Esophagus squamous epithelium (tissue), 5 donors: ENCODE data around the gene CRLF1. TPM values are rescaled to one million over a fixed set of nuclear protein-coding genes. Genes with fewer than 3 reads are reported as not detected.

Experiments used
- DNase-seq: peaks from one replicate; lab custom pipeline; 2025; lab: John Stamatoyannopoulos, UW
- H3K27ac ChIP-seq, 4 donors: fragments of 200-600 bp; sonication (generic); one replicate each; pipeline ENCODE4 v1.5.1; 2016 to 2019; ENCODE audit warnings: mild to moderate bottlenecking in 1 of 4
- H3K27me3 ChIP-seq, 4 donors: fragments of 200-600 bp; sonication (generic); 1 replicate in 3 of 4; 2 replicates in 1 of 4; pipeline versions ENCODE4 v1.5.1 to v1.6.0; 2017 to 2021; ENCODE audit warnings: antibody characterized with exemption in 1 of 4
- H3K36me3 ChIP-seq, 3 donors: fragments of 200-600 bp; sonication (generic); one replicate each; pipeline ENCODE4 v1.5.1; 2016 to 2019
- H3K4me1 ChIP-seq, 3 donors: fragments of 200-600 bp; sonication (generic); one replicate each; pipeline ENCODE4 v1.5.1; 2017 to 2019
- H3K4me3 ChIP-seq, 4 donors: fragments of 200-600 bp; sonication (generic); 1 replicate in 3 of 4; 2 replicates in 1 of 4; pipeline ENCODE4 v1.5.1; 2016 to 2019; ENCODE audit warnings: mild to moderate bottlenecking in 2 of 4, moderate library complexity in 1 of 4
- H3K9me3 ChIP-seq, 3 donors: fragments of 200-600 bp; sonication (generic); one replicate each; pipeline ENCODE4 v1.5.1; 2016 to 2019
- CTCF ChIP-seq, 6 experiments: fragments of 450-650 bp in 4 of 6; fragments of 200-600 bp in 2 of 6; sonication (generic) in 2 of 6; IDR thresholded peaks; one replicate each; pipeline ENCODE4 v1.5.1; 2016 to 2019; ENCODE audit warnings: antibody characterized with exemption in 6 of 6, mild to moderate bottlenecking in 4 of 6, moderate library complexity in 4 of 6
- POLR2A ChIP-seq, 4 donors: fragments of 450-650 bp; IDR thresholded peaks; one replicate each; pipeline ENCODE4 v1.6.1; 2017; ENCODE audit warnings: antibody characterized with exemption in 4 of 4, mild to moderate bottlenecking in 4 of 4, moderate library complexity in 3 of 4
- WGBS, 2 donors: methylation state at CpG; one replicate each; pipeline ENCODE4 v1.1.5; 2018; 5-methylcytosine and 5-hydroxymethylcytosine counted together
- intact Hi-C: fragments of 100-400 bp; cut with DNase I; formaldehyde crosslinking; loops from one replicate; pipeline ENCODE4 v1.15.0; 2022
- total RNA-seq, 4 donors: library from RNA; depleted of rRNA; stranded (reverse); fragments of >200 nt; gene quantifications; one replicate each; pipeline ENCODE4 v1.1.0, GENCODE V29; 2016
- donor health status: DM: yes; HTN: yes; CAD: no.

Gene CRLF1
- total RNA-seq, 4 donors from 2014 or later = 13.2 to 82.6 (median 19.3) TPM

- no peak for DNase-seq
- 73 to 80% methylated on average over 2 to 6 of the region's 6 CpGs for WGBS, 2 donors
- Histone ChIP-seq H3K4me3 (no peak overlapping the region), H3K27ac (peak overlapping the region; percentile 75 to 95 (median 82)), H3K9me3 (no peaks in the 10 kb centered on the region), H3K36me3 (no peaks in the 10 kb centered on the region), H3K4me1 (peaks cover 20 to 53% (median 38%) of the 10 kb centered on the region in 3 donors), H3K27me3 (no peaks in the 10 kb centered on the region)
- intact Hi-C loops = no loop called here
- TF ChIP-seq CTCF (IDR thresholded peaks at IDR 0.05) (no peak), POLR2A (IDR thresholded peaks at IDR 0.05) (no peak)
Observed at GRCh38 chr19:18651733-18652132, 45.1 kb upstream of the CRLF1 start.

- Histone ChIP-seq H3K4me1 (peaks cover 20 to 53% (median 38%) of the 10 kb centered on the region in 3 donors), H3K36me3 (no peaks in the 10 kb centered on the region), H3K9me3 (no peaks in the 10 kb centered on the region), H3K27ac (peak overlapping the region; percentile 75 to 95 (median 82)), H3K27me3 (no peaks in the 10 kb centered on the region), H3K4me3 (no peak overlapping the region)
- WGBS, 2 donors = 20 to 71% methylated on average over 1 of the region's 1 CpG
- DNase-seq = no peak
- intact Hi-C loops = no loop called here
- no peak for TF ChIP-seq CTCF (IDR thresholded peaks at IDR 0.05)
- TF ChIP-seq POLR2A (IDR thresholded peaks at IDR 0.05) = no peak
Observed at GRCh38 chr19:18651300-18651699, 44.7 kb upstream of the CRLF1 start.

GRCh38 chr19:18650468-18651041 is 44.0 kb upstream of the CRLF1 start:
- H3K27ac ChIP-seq = peak overlapping the region; percentile 75 to 95 (median 82)
- peaks cover 20 to 59% (median 42%) of the 10 kb centered on the region in 3 donors for H3K4me1 ChIP-seq
- H3K9me3 ChIP-seq = no peaks in the 10 kb centered on the region
- H3K36me3 ChIP-seq = no peaks in the 10 kb centered on the region
- peak overlapping the region in 1 of 4 donors; percentile 54 for H3K4me3 ChIP-seq
- DNase-seq = no peak
- 66 to 73% methylated on average over 9 to 10 of the region's 34 CpGs for WGBS, 2 donors
- TF ChIP-seq POLR2A (IDR thresholded peaks at IDR 0.05) (no peak), CTCF (IDR thresholded peaks at IDR 0.05) (no peak)
- H3K27me3 ChIP-seq = no peaks in the 10 kb centered on the region
- intact Hi-C loops = no loop called here

- TF ChIP-seq POLR2A (IDR thresholded peaks at IDR 0.05) (peak in 1 of 4 donors; percentile 13), CTCF (IDR thresholded peaks at IDR 0.05) (no peak)
- intact Hi-C loops = no loop called here
- no peaks in the 10 kb centered on the region for H3K36me3 ChIP-seq
- peak overlapping the region; percentile 75 to 95 (median 82) for H3K27ac ChIP-seq
- WGBS, 2 donors = 61 to 67% methylated on average over 14 to 16 of the region's 17 CpGs
- no peaks in the 10 kb centered on the region for H3K9me3 ChIP-seq
- no peak for DNase-seq
- no peaks in the 10 kb centered on the region for H3K27me3 ChIP-seq
- H3K4me1 ChIP-seq = peaks cover 20 to 64% (median 47%) of the 10 kb centered on the region in 3 donors
- H3K4me3 ChIP-seq = peak overlapping the region in 3 of 4 donors; percentile 9 to 54 (median 9)
Observed at GRCh38 chr19:18650021-18650390, 43.4 kb upstream of the CRLF1 start.

- intact Hi-C loops = no loop called here
- TF ChIP-seq CTCF (IDR thresholded peaks at IDR 0.05) (no peak), POLR2A (IDR thresholded peaks at IDR 0.05) (peak in 1 of 4 donors; percentile 18)
- Histone ChIP-seq H3K27me3 (no peaks in the 10 kb centered on the region), H3K9me3 (no peaks in the 10 kb centered on the region), H3K36me3 (no peaks in the 10 kb centered on the region), H3K4me3 (peak overlapping the region in 3 of 4 donors; percentile 9 to 54 (median 9)), H3K27ac (peak overlapping the region; percentile 75 to 95 (median 82)), H3K4me1 (peaks cover 24 to 69% (median 53%) of the 10 kb centered on the region in 3 donors)
- 24 to 27% methylated on average over 3 to 19 of the region's 25 CpGs for WGBS, 2 donors
- DNase-seq = no peak
Observed at GRCh38 chr19:18649371-18650020, 42.9 kb upstream of the CRLF1 start.
